Liver (tissue), 9 donors: ENCODE measurements around the gene ARHGAP10. TPM values are rescaled to one million over a fixed set of nuclear protein-coding genes. Genes with fewer than 3 reads are reported as not detected.

Source experiments
- DNase-seq: peaks from one replicate; pipeline ENCODE4 v3.0.0-alpha.2; 2017; ENCODE audit warnings: low spot score
- H3K27ac ChIP-seq, 2 donors: one replicate each; pipeline ENCODE4 v1.7.0; 2013; ENCODE audit warnings: inconsistent platforms in 2 of 2, low read length in 2 of 2, control low read depth in 1 of 2, low read depth in 1 of 2, mild to moderate bottlenecking in 1 of 2
- H3K27me3 ChIP-seq, 4 donors: one replicate each; pipeline versions ENCODE4 v1.6.1 to v1.7.0; 2013; ENCODE audit warnings: low read length in 3 of 4, inconsistent platforms in 1 of 4, mild to moderate bottlenecking in 1 of 4, moderate library complexity in 1 of 4; ENCODE audit not compliant: control insufficient read depth in 4 of 4, insufficient read depth in 4 of 4
- H3K36me3 ChIP-seq, 4 donors: one replicate each; pipeline versions ENCODE4 v1.6.1 to v1.7.0; 2013; ENCODE audit warnings: low read length in 3 of 4, mild to moderate bottlenecking in 3 of 4, low read depth in 1 of 4, moderate library complexity in 1 of 4; ENCODE audit not compliant: control insufficient read depth in 4 of 4, insufficient read depth in 3 of 4
- H3K4me1 ChIP-seq, 4 donors: one replicate each; pipeline versions ENCODE4 v1.6.1 to v1.7.0; 2013; ENCODE audit warnings: low read length in 3 of 4, mild to moderate bottlenecking in 3 of 4, moderate library complexity in 1 of 4; ENCODE audit not compliant: control insufficient read depth in 4 of 4, insufficient read depth in 4 of 4
- H3K4me3 ChIP-seq, 3 donors: one replicate each; pipeline versions ENCODE4 v1.6.1 to v1.7.0; 2013; ENCODE audit warnings: low read length in 3 of 3, control low read depth in 1 of 3, low read depth in 1 of 3, mild to moderate bottlenecking in 1 of 3
- H3K9ac ChIP-seq, 2 donors: one replicate each; pipeline ENCODE4 v1.7.0; 2013; ENCODE audit warnings: low read length in 2 of 2, mild to moderate bottlenecking in 2 of 2, moderate library complexity in 2 of 2, control low read depth in 1 of 2, low read depth in 1 of 2
- H3K9me3 ChIP-seq, 4 donors: one replicate each; pipeline versions ENCODE4 v1.6.1 to v1.7.0; 2013; ENCODE audit warnings: low read length in 3 of 4; ENCODE audit not compliant: control insufficient read depth in 4 of 4
- ATF3 ChIP-seq: IDR thresholded peaks from 2 replicates; pipeline ENCODE4 v1.6.1; 2016; ENCODE audit warnings: antibody characterized with exemption
- CTCF ChIP-seq: fragments of 150-350 bp; IDR thresholded peaks from 2 replicates; pipeline ENCODE4 v1.5.1; 2017; ENCODE audit warnings: improper control_type of control experiment, low read depth, low read length; ENCODE audit not compliant: missing input control
- EGR1 ChIP-seq, 2 donors: IDR thresholded peaks; 2 replicates each; pipeline ENCODE4 v1.6.1; 2016 to 2018; ENCODE audit warnings: antibody characterized with exemption in 2 of 2, low read depth in 2 of 2
- FOXA1 ChIP-seq: IDR thresholded peaks from 2 replicates; pipeline ENCODE4 v1.6.1; 2016; ENCODE audit warnings: antibody characterized with exemption
- GABPA ChIP-seq, 2 donors: IDR thresholded peaks in 1 of 2; conservative IDR thresholded peaks in 1 of 2; 2 replicates each; pipeline ENCODE4 v1.6.1; 2016; ENCODE audit warnings: antibody characterized with exemption in 2 of 2, mild to moderate bottlenecking in 1 of 2, moderate library complexity in 1 of 2
- HNF4G ChIP-seq: IDR thresholded peaks from 2 replicates; pipeline ENCODE4 v1.6.1; 2016; ENCODE audit warnings: antibody characterized with exemption
- JUND ChIP-seq, 2 donors: IDR thresholded peaks; 2 replicates each; pipeline ENCODE4 v1.6.1; 2016; ENCODE audit warnings: antibody characterized with exemption in 2 of 2
- MAX ChIP-seq: IDR thresholded peaks from 2 replicates; pipeline ENCODE4 v1.6.1; 2016; ENCODE audit warnings: antibody characterized with exemption
- NR2F2 ChIP-seq: IDR thresholded peaks from 2 replicates; pipeline ENCODE4 v1.6.1; 2016; ENCODE audit warnings: antibody characterized with exemption
- RAD21 ChIP-seq, 2 donors: IDR thresholded peaks; 2 replicates each; pipeline ENCODE4 v1.6.1; 2016; ENCODE audit warnings: antibody characterized with exemption in 2 of 2, mild to moderate bottlenecking in 2 of 2
- REST ChIP-seq: IDR thresholded peaks from 2 replicates; pipeline ENCODE4 v1.6.1; 2016; ENCODE audit warnings: antibody characterized with exemption, mild to moderate bottlenecking
- RXRA ChIP-seq, 2 donors: IDR thresholded peaks; 2 replicates each; pipeline ENCODE4 v1.6.1; 2017 to 2018; ENCODE audit warnings: antibody characterized with exemption in 2 of 2, mild to moderate bottlenecking in 1 of 2
- TAF1 ChIP-seq: conservative IDR thresholded peaks from 2 replicates; pipeline ENCODE4 v1.6.1; 2016; ENCODE audit warnings: antibody characterized with exemption, mild to moderate bottlenecking
- YY1 ChIP-seq: IDR thresholded peaks from 2 replicates; pipeline ENCODE4 v1.6.1; 2016; ENCODE audit warnings: antibody characterized with exemption, mild to moderate bottlenecking
- ZBTB33 ChIP-seq: IDR thresholded peaks from 2 replicates; pipeline ENCODE4 v1.6.1; 2016; ENCODE audit warnings: antibody characterized with exemption
- WGBS: extraction: QIAGEN DNeasy Blood & Tissue Kit; methylation state at CpG from one replicate; pipeline ENCODE4 v1.1.7; 2013; 5-methylcytosine and 5-hydroxymethylcytosine counted together
- polyA plus RNA-seq, 2 donors: library from polyadenylated mRNA; stranded (reverse) in 1 of 2; unstranded in 1 of 2; fragments of 200-250 nt in 1 of 2; fragments of >200 nt in 1 of 2; fragmentation: Nextera tagmentation in 1 of 2; extraction: Ambion mirVana in 1 of 2; gene quantifications; one replicate each; pipeline versions ENCODE4 v1.2.1 to v1.2.3, GENCODE V29; 2013 to 2015
- total RNA-seq, 2 donors: library from RNA; depleted of rRNA; stranded (reverse); fragments of >200 nt; gene quantifications; one replicate each; pipeline ENCODE4 v1.2.3, GENCODE V29; 2014
- donor health status: healthy.
- donor health status: healthy.
- donor health status: healthy.
- donor health status: healthy.
- donor health status: healthy.

Gene ARHGAP10
- total and polyA plus RNA-seq, 4 donors, result 1.5 to 13.0 (median 4.3) TPM

- no peak for TF ChIP-seq REST
These were observed 329.2 kb downstream of the ARHGAP10 start (continued) for GRCh38 chr4:148061141-148061481.

- H3K27ac ChIP-seq, result no peak overlapping the region
- no peak overlapping the region for H3K4me3 ChIP-seq
- no peak overlapping the region for H3K9ac ChIP-seq
- no peak for TF ChIP-seq RXRA (IDR thresholded peaks at IDR 0.05)
- no peak for TF ChIP-seq FOXA1
- no peak for TF ChIP-seq EGR1 (IDR thresholded peaks at IDR 0.05; ENCODE audit: low read depth in 2 of 2)
- TF ChIP-seq ZBTB33, result no peak
- TF ChIP-seq NR2F2, result no peak
- TF ChIP-seq RAD21 (IDR thresholded peaks at IDR 0.05), result no peak
- TF ChIP-seq CTCF, result no peak
- TF ChIP-seq GABPA (IDR thresholded peaks at IDR 0.05 in 1 of 2, conservative IDR thresholded peaks at IDR 0.05 in 1 of 2), result no peak
- TF ChIP-seq REST, result no peak
- no peak for TF ChIP-seq HNF4G
- TF ChIP-seq ATF3, result no peak
- TF ChIP-seq TAF1, result no peak
- TF ChIP-seq YY1, result no peak
- TF ChIP-seq MAX, result no peak
- TF ChIP-seq JUND (IDR thresholded peaks at IDR 0.05), result no peak
- H3K9me3 ChIP-seq, result no peaks in the 10 kb centered on the region
- 64% methylated on average over 8 of the region's 8 CpGs for WGBS
- H3K4me1 ChIP-seq, result peaks cover 0 to 40% (median 18%) of the 10 kb centered on the region in 4 donors
- H3K36me3 ChIP-seq, result peaks cover 0 to 8% (median 3%) of the 10 kb centered on the region in 4 donors
- DNase-seq, result no peak
- H3K27me3 ChIP-seq, result no peaks in the 10 kb centered on the region
These were observed 329.9 kb downstream of the ARHGAP10 start for GRCh38 chr4:148061795-148062194.
